Measurements from ENCODE around the gene VPS4A. TPM values are rescaled to one million over a fixed set of nuclear protein-coding genes. Genes with fewer than 3 reads are reported as not detected.

Gene VPS4A
- polyA plus RNA-seq, 1 of the 3 experiments (the other 2 are of a cell fraction): 20.8 TPM

- no peak for TF ChIP-seq CTCF (IDR thresholded peaks at IDR 0.05)
Observed at GRCh38 chr16:69349536-69349935, 38.4 kb downstream of the VPS4A start (continued).

- Histone ChIP-seq H3K4me2 (no peak overlapping the region), H3K27ac (ENCODE audit: low read depth in 2 of 2, low read length in 1 of 2) (no peak overlapping the region), H3K27me3 (ENCODE audit: insufficient read depth) (no peaks in the 10 kb centered on the region), H3K4me3 (ENCODE audit: low read depth in 2 of 2, low read length in 1 of 2) (no peak overlapping the region), H3F3A (replicated peaks; ENCODE audit: insufficient read depth) (peaks cover 12% of the 10 kb centered on the region), H3K9me3 (no peaks in the 10 kb centered on the region), H3K79me2 (ENCODE audit: insufficient read depth) (no peaks in the 10 kb centered on the region), H4K20me1 (ENCODE audit: insufficient read depth) (no peaks in the 10 kb centered on the region), H3K9ac (no peak overlapping the region), H3K9me2 (no peaks in the 10 kb centered on the region), H2AFZ (ENCODE audit: low read depth) (no peak overlapping the region), H3K36me3 (replicated peaks in 1 of 2; ENCODE audit: control insufficient read depth in 1 of 2, insufficient read depth in 2 of 2, low read length in 1 of 2) (peaks cover 2 to 7% of the 10 kb centered on the region in 2 experiments), H3K4me1 (ENCODE audit: control insufficient read depth in 1 of 2, insufficient read depth in 2 of 2, low read depth in 1 of 2, low read length in 1 of 2) (peaks cover 0 to 2% of the 10 kb centered on the region in 2 experiments; a peak in 1 of 4 replicates)
- no peak for TF ChIP-seq EZH2phosphoT487 (IDR thresholded peaks at IDR 0.05; ENCODE audit: borderline replicate concordance, low read depth)
- TF ChIP-seq CTCF (IDR thresholded peaks at IDR 0.05): no peak
- no peak for TF ChIP-seq FOXM1 (IDR thresholded peaks at IDR 0.05; ENCODE audit: low read depth)
- no peak for TF ChIP-seq MAX (IDR thresholded peaks at IDR 0.05; ENCODE audit: low read depth)
- TF ChIP-seq USF1 (IDR thresholded peaks at IDR 0.05; ENCODE audit: borderline replicate concordance, low read depth): no peak
- no peak for TF ChIP-seq MEF2A (IDR thresholded peaks at IDR 0.05; ENCODE audit: borderline replicate concordance, low read depth)
- no peak for TF ChIP-seq SIN3A (IDR thresholded peaks at IDR 0.05; ENCODE audit: borderline replicate concordance, low read depth, low read length)
- no peak for TF ChIP-seq RFX5 (IDR thresholded peaks at IDR 0.05; ENCODE audit: low read length)
- TF ChIP-seq REST (IDR thresholded peaks at IDR 0.05; ENCODE audit: low read depth, low read length): no peak
- no peak for TF ChIP-seq ELF1 (IDR thresholded peaks at IDR 0.05)
- TF ChIP-seq MXI1 (IDR thresholded peaks at IDR 0.05; ENCODE audit: low read depth, low read length): no peak
- TF ChIP-seq RXRA (IDR thresholded peaks at IDR 0.05; ENCODE audit: borderline replicate concordance, low read depth): no peak
- TF ChIP-seq FOSL2 (IDR thresholded peaks at IDR 0.05; ENCODE audit: borderline replicate concordance, low read depth): no peak
- no peak for TF ChIP-seq CHD2 (IDR thresholded peaks at IDR 0.05; ENCODE audit: low read length, partially characterized antibody)
- TF ChIP-seq JUND (IDR thresholded peaks at IDR 0.05): no peak
- TF ChIP-seq FOXJ3 (CRISPR knock-in tag; IDR thresholded peaks at IDR 0.05): no peak
- TF ChIP-seq USF2 (IDR thresholded peaks at IDR 0.05; ENCODE audit: borderline replicate concordance, low read depth, low read length): no peak
- 95% methylated on average over 6 of the region's 6 CpGs for WGBS (ENCODE audit: low lambda C conversion rate)
- POLR2A ChIA-PET: interaction anchor here (0.7 kb wide), 1 partner anchor 10 kb away, joined by 3 read pairs; no protein-coding TSS in a partner anchor
- no peak for DNase-seq
- CTCF ChIA-PET: no interaction called here
Observed at GRCh38 chr16:69350536-69351133, 39.5 kb downstream of the VPS4A start.
